PFSK-1 (cell line): ENCODE results near the gene CES2.

Experiments used
- FOXP2 ChIP-seq: optimal IDR thresholded peaks from 2 replicates; pipeline ENCODE3; 2011; ENCODE audit warnings: borderline replicate concordance, control low read depth, inconsistent platforms; ENCODE audit not compliant: insufficient read depth; ENCODE audit errors: extremely low read length, extremely low read depth
- POLR2AphosphoS5 ChIP-seq: IDR thresholded peaks from 2 replicates; pipeline ENCODE4 v1.6.1; 2012; ENCODE audit warnings: low read depth, mild to moderate bottlenecking, control low read depth, low read length, moderate library complexity
- REST ChIP-seq, 2 experiments: IDR thresholded peaks; 2 replicates each; pipeline versions ENCODE4 v1.6.1 to v1.8.0; 2011 to 2012; ENCODE audit warnings: low read depth in 2 of 2, low read length in 2 of 2, control low read depth in 1 of 2, inconsistent platforms in 1 of 2, mild to moderate bottlenecking in 1 of 2, moderate library complexity in 1 of 2; ENCODE audit not compliant: insufficient read depth in 1 of 2
- SIN3A ChIP-seq: IDR thresholded peaks from 2 replicates; pipeline ENCODE4 v1.6.1; 2012; ENCODE audit warnings: mild to moderate bottlenecking, low read length, moderate library complexity, borderline replicate concordance; ENCODE audit not compliant: insufficient read depth
- TAF1 ChIP-seq: IDR thresholded peaks from 2 replicates; pipeline ENCODE4 v1.6.1; 2012; ENCODE audit warnings: low read length, control low read depth, borderline replicate concordance; ENCODE audit not compliant: insufficient read depth

The CES2 gene

DNA sequence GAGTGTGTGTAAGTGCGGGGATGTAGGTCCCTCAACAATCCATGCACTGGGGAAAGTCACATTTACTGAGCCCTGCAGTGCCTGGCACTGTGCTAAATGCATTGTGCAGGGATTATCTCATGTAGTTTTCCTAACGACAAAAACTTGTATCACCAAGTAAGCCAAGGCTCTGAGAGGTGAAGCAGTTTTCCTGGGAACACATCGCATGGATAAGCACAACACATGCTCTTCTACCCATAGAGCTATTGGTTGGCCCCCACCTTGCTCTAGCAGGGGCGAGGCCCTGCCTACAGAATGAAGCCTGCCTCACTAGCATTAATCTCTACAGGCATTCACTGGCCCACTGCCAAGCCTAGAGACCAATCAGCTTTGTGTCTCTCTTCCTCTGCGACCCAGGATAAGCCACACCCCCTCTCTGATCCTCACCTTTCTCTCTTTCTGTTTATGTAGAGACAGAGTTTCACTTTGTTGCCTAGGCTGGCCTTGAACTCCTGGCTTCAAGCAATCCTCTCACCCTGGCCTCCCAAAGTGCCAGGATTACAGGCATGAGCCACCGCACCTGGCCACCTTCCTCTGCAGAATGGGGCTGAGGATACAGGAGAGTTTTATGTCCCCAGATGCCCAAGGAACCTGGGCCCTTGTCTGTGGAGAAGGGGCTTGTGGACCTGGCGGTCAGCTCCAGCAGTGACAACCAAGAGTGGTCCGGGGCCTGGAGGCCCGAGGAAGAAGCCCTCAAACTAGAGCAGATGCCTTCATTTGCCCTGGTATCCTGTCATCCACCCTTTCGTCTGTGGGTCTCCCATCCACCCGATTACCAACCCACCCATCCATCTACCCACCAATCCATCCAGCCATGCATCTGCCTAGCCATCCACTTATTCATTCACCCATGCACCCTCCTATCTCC lies 29.4 kb upstream of the CES2 start:
- TF ChIP-seq REST (IDR thresholded peaks at IDR 0.05; ENCODE audit: insufficient read depth in 1 of 2, low read depth in 2 of 2, low read length in 2 of 2) (no peak), TAF1 (no peak), SIN3A (no peak), POLR2AphosphoS5 (no peak), FOXP2 (no peak)

GRCh38 chr16:66906916-66907836 lies 28.1 kb upstream of the CES2 start:
- TF ChIP-seq POLR2AphosphoS5 = no peak
- TF ChIP-seq REST (IDR thresholded peaks at IDR 0.05; ENCODE audit: insufficient read depth in 1 of 2, low read depth in 2 of 2, low read length in 2 of 2) = no peak
- TF ChIP-seq TAF1 = no peak
- no peak for TF ChIP-seq FOXP2
- TF ChIP-seq SIN3A = no peak

- TF ChIP-seq POLR2AphosphoS5 (no peak), TAF1 (no peak), FOXP2 (no peak), SIN3A (no peak), REST (IDR thresholded peaks at IDR 0.05; ENCODE audit: insufficient read depth in 1 of 2, low read depth in 2 of 2, low read length in 2 of 2) (no peak)
Measured at GRCh38 chr16:66908116-66908515, 27.2 kb upstream of the CES2 start.

GRCh38 chr16:66908762-66909559 lies 26.4 kb upstream of the CES2 start:
- TF ChIP-seq FOXP2 = no peak
- no peak for TF ChIP-seq TAF1
- TF ChIP-seq REST (IDR thresholded peaks at IDR 0.05; ENCODE audit: insufficient read depth in 1 of 2, low read depth in 2 of 2, low read length in 2 of 2) = no peak
- no peak for TF ChIP-seq POLR2AphosphoS5
- no peak for TF ChIP-seq SIN3A
